HG03025 (cell line): ENCODE results near the gene PSENEN.

Experiments used
- ATAC-seq: cut with Tn5 transposase; IDR thresholded peaks from one replicate; pipeline ENCODE4 v1.9.1; 2021; ENCODE audit warnings: mild to moderate bottlenecking, moderate library complexity; ENCODE audit not compliant: unreplicated experiment, low FRiP score

The PSENEN gene

GRCh38 chr19:35745328-35746086, at the start of gene PSENEN, which contains the start of gene U2AF1L4:
Gene PSENEN, plus strand, starts transcription at chr19:35745651. Its CDS starts 280 bp downstream, at chr19:35745931.
Gene U2AF1L4, minus strand, starts transcription at chr19:35745418. Its CDS starts 27 bp downstream, at chr19:35745391.
- peak; percentile 37 for ATAC-seq

GRCh38 chr19:35695895-35696422, 49.5 kb upstream of the PSENEN start:
- no peak for ATAC-seq

GRCh38 chr19:35696835-35697234, 48.6 kb upstream of the PSENEN start:
- no peak for ATAC-seq

- peak; percentile 89 for ATAC-seq
Measured at GRCh38 chr19:35702223-35703012, 43.0 kb upstream of the PSENEN start.

GRCh38 chr19:35703343-35703742, 42.1 kb upstream of the PSENEN start:
- no peak for ATAC-seq

- ATAC-seq = no peak
Measured at GRCh38 chr19:35704218-35704617, 41.2 kb upstream of the PSENEN start, which contains the start of gene ZBTB32. Gene ZBTB32, plus strand, starts transcription at chr19:35704558. Its CDS starts 10,069 bp downstream, at chr19:35714627.

GRCh38 chr19:35708391-35708790, 37.1 kb upstream of the PSENEN start:
- ATAC-seq = no peak

GRCh38 chr19:35710784-35711723, 34.4 kb upstream of the PSENEN start:
- no peak for ATAC-seq

GRCh38 chr19:35712567-35713505, 32.6 kb upstream of the PSENEN start:
- no peak for ATAC-seq

- ATAC-seq = no peak
Measured at GRCh38 chr19:35713506-35713850, 32.0 kb upstream of the PSENEN start.

GRCh38 chr19:35713904-35714495, 31.5 kb upstream of the PSENEN start:
- ATAC-seq = no peak

- ATAC-seq = no peak
Measured at GRCh38 chr19:35714601-35715354, 30.7 kb upstream of the PSENEN start.

- ATAC-seq = no peak
Measured at GRCh38 chr19:35715355-35715809, 30.1 kb upstream of the PSENEN start.

GRCh38 chr19:35715981-35716800, 29.3 kb upstream of the PSENEN start:
- ATAC-seq = no peak

- ATAC-seq = peak; percentile 74
Measured at GRCh38 chr19:35716801-35717664, 28.4 kb upstream of the PSENEN start.

- peak; percentile 1 for ATAC-seq
Measured at GRCh38 chr19:35717665-35718344, 27.6 kb upstream of the PSENEN start, which contains the start of gene KMT2B. Gene KMT2B, plus strand, starts transcription at chr19:35718003. Its CDS starts 16 bp downstream, at chr19:35718019.
